A549 (cell line): ENCODE results near the gene DDIT3. TPM values are rescaled to one million over a fixed set of nuclear protein-coding genes. Genes with fewer than 3 reads are reported as not detected.

Experiments used
- ATAC-seq, 2 experiments: fragments of 200-7000 bp in 1 of 2; fragments of >200 bp in 1 of 2; cut with Nextera tagmentation in 1 of 2; cut with Tn5 transposase in 1 of 2; 3 replicates each; pipeline versions ENCODE4 v1.8.0 to v1.9.1; 2018 to 2020; ENCODE audit warnings: mild to moderate bottlenecking in 1 of 2, moderate library complexity in 1 of 2
- CTCF ChIA-PET: fragments of 300-600 bp; sonication (Branson Sonifier 250); formaldehyde crosslinking; extraction: SDS; loops from one replicate; lab custom pipeline; 2021; ENCODE audit warnings: antibody characterized with exemption, inconsistent platforms; lab: Yijun Ruan, JAX
- POLR2A ChIA-PET: fragments of 350-600 bp; formaldehyde crosslinking; extraction: SDS; loops from one replicate; lab custom pipeline; 2021; ENCODE audit warnings: antibody characterized with exemption, inconsistent platforms; lab: Yijun Ruan, JAX
- DNase-seq, 2 experiments: peaks; one replicate each; pipeline versions ENCODE4 v3.0.0 to v3.0.0-alpha.2; 2011 to 2016; ENCODE audit warnings: low read depth in 1 of 2, low spot score in 1 of 2
- FAIRE-seq: peaks from 2 replicates; lab custom pipeline; 2011; peaks lifted over from hg19 to GRCh38; lab: Jason Lieb, UNC
- H3K27ac ChIP-seq, 2 experiments: fragments of >200 bp; sonication (Bioruptor Twin); formaldehyde crosslinking; 3 replicates each; pipeline ENCODE4 v1.5.1; 2016 to 2017
- H3K4me1 ChIP-seq: fragments of >200 bp; sonication (Bioruptor Twin); formaldehyde crosslinking; 3 replicates; pipeline ENCODE4 v1.6.1; 2016
- H3K4me2 ChIP-seq: fragments of >200 bp; sonication (Bioruptor Twin); formaldehyde crosslinking; 3 replicates; pipeline ENCODE4 v1.6.1; 2016
- H3K4me3 ChIP-seq: fragments of >200 bp; sonication (Bioruptor Twin); formaldehyde crosslinking; 3 replicates; pipeline ENCODE4 v1.5.1; 2016
- H3K9me3 ChIP-seq: fragments of >200 bp; sonication (Bioruptor Twin); formaldehyde crosslinking; 3 replicates; pipeline ENCODE4 v1.6.1; 2016
- BHLHE40 ChIP-seq: IDR thresholded peaks from 2 replicates; pipeline ENCODE4 v1.6.1; 2012; ENCODE audit warnings: low read depth, low read length, inconsistent platforms
- CBX2 ChIP-seq: fragments of 200-600 bp; sonication (generic); IDR thresholded peaks from 2 replicates; pipeline ENCODE4 v1.6.1; 2016; ENCODE audit warnings: low read depth, mild to moderate bottlenecking, borderline replicate concordance
- CBX8 ChIP-seq: fragments of 200-600 bp; sonication (generic); IDR thresholded peaks from 2 replicates; pipeline ENCODE4 v1.6.1; 2016
- CEBPB ChIP-seq, 2 experiments: fragments of >200 bp in 1 of 2; sonication (Bioruptor Twin) in 1 of 2; formaldehyde crosslinking in 1 of 2; IDR thresholded peaks; 2 replicates each; pipeline ENCODE4 v1.6.1; 2012 to 2016
- CHD2 ChIP-seq: fragments of 150-350 bp; IDR thresholded peaks from 2 replicates; pipeline ENCODE4 v1.6.1; 2014; ENCODE audit warnings: low read length; ENCODE audit not compliant: partially characterized antibody
- CHD4 ChIP-seq: fragments of 200-600 bp; sonication (generic); IDR thresholded peaks from 2 replicates; pipeline ENCODE4 v1.6.1; 2016; ENCODE audit warnings: antibody characterized with exemption, mild to moderate bottlenecking, borderline replicate concordance
- EP300 ChIP-seq, 2 experiments: fragments of >200 bp; sonication (Bioruptor Twin); formaldehyde crosslinking; IDR thresholded peaks; 2 replicates in 1 of 2; 3 replicates in 1 of 2; pipeline ENCODE4 v1.6.1; 2016 to 2017
- FOXS1 ChIP-seq: fragments of 250-450 bp; sonication (Bioruptor Pico); IDR thresholded peaks from 2 replicates; pipeline ENCODE4 v1.5.0; 2020; ENCODE audit warnings: mild to moderate bottlenecking, moderate library complexity
- HOXB13 ChIP-seq: fragments of 250-450 bp; sonication (Bioruptor Pico); IDR thresholded peaks from 2 replicates; pipeline ENCODE4 v1.5.0; 2020; ENCODE audit warnings: low read depth, mild to moderate bottlenecking, moderate library complexity
- HOXB5 ChIP-seq: fragments of 250-450 bp; sonication (Bioruptor Pico); IDR thresholded peaks from 2 replicates; pipeline ENCODE4 v1.5.0; 2020; ENCODE audit warnings: mild to moderate bottlenecking, moderate library complexity
- JUNB ChIP-seq: fragments of >200 bp; sonication (Bioruptor Twin); formaldehyde crosslinking; IDR thresholded peaks from 2 replicates; pipeline ENCODE4 v1.6.1; 2016
- KDM1A ChIP-seq: fragments of 200-600 bp; sonication (generic); IDR thresholded peaks from 2 replicates; pipeline ENCODE4 v1.6.1; 2016; ENCODE audit warnings: low read depth, mild to moderate bottlenecking
- MAFK ChIP-seq: fragments of 450-650 bp; IDR thresholded peaks from 2 replicates; pipeline ENCODE4 v1.6.1; 2014; ENCODE audit not compliant: partially characterized antibody
- NFE2L2 ChIP-seq: fragments of 150-350 bp; conservative IDR thresholded peaks from 2 replicates; pipeline ENCODE4 v1.6.1; 2014; ENCODE audit warnings: low read length
- RNF2 ChIP-seq: fragments of 200-600 bp; sonication (generic); IDR thresholded peaks from 2 replicates; pipeline ENCODE4 v1.6.1; 2016; ENCODE audit warnings: low read depth, mild to moderate bottlenecking, antibody characterized with exemption, moderate library complexity, borderline replicate concordance
- SREBF2 ChIP-seq: fragments of 450-650 bp; IDR thresholded peaks from 2 replicates; pipeline ENCODE4 v1.6.1; 2014; ENCODE audit warnings: mild to moderate bottlenecking, moderate library complexity
- ZFP36 ChIP-seq: fragments of 450-650 bp; IDR thresholded peaks from 2 replicates; pipeline ENCODE4 v1.6.1; 2014; ENCODE audit warnings: borderline replicate concordance; ENCODE audit not compliant: partially characterized antibody
- ZSCAN20 ChIP-seq: fragments of 250-450 bp; sonication (Bioruptor Pico); IDR thresholded peaks from 2 replicates; pipeline ENCODE4 v1.8.0; 2022; ENCODE audit warnings: mild to moderate bottlenecking, moderate library complexity
- WGBS: methylation state at CpG from one replicate; pipeline ENCODE4 v1.1.6; 2017; ENCODE audit errors: missing lambda C conversion rate; 5-methylcytosine and 5-hydroxymethylcytosine counted together
- polyA plus RNA-seq, 4 experiments: library from polyadenylated mRNA; depleted of rRNA in 3 of 4; stranded (reverse); fragments of >200 nt; fragmentation: RNase III in 1 of 4; extraction: RNeasy Plus Mini Kit Qiagen cat#74134 plus additional on column Dnase treatment in 1 of 4; gene quantifications; 2 replicates in 3 of 4; 3 replicates in 1 of 4; pipeline ENCODE4 v1.2.3, GENCODE V29; 2011 to 2017
- TF ChIP-seq, protein P1 (sequence below): fragments of >200 bp; sonication (Bioruptor Twin); formaldehyde crosslinking; IDR thresholded peaks from 2 replicates; pipeline ENCODE4 v1.6.1; 2016
- TF ChIP-seq, protein P2 (sequence below): fragments of 250-450 bp; sonication (Bioruptor Pico); IDR thresholded peaks from 2 replicates; pipeline ENCODE4 v1.5.0; 2021; ENCODE audit warnings: mild to moderate bottlenecking, moderate library complexity, borderline replicate concordance
- TF ChIP-seq, protein P3 (sequence below): IDR thresholded peaks from 2 replicates; pipeline ENCODE4 v1.6.1; 2012; ENCODE audit warnings: low read depth, borderline replicate concordance
- TF ChIP-seq, protein P4 (sequence below): fragments of 250-450 bp; sonication (Bioruptor Pico); IDR thresholded peaks from 2 replicates; pipeline ENCODE4 v1.5.0; 2020; ENCODE audit warnings: low read depth, mild to moderate bottlenecking, moderate library complexity
- TF ChIP-seq, protein P5 (sequence below): fragments of 200-600 bp; sonication (generic); IDR thresholded peaks from 2 replicates; pipeline ENCODE4 v1.6.1; 2016; ENCODE audit warnings: antibody characterized with exemption, mild to moderate bottlenecking, moderate library complexity

Gene DDIT3
- polyA plus RNA-seq, 2 of the 4 experiments (the other 2 are of a cell fraction): 16.0 to 93.0 TPM

DNA sequence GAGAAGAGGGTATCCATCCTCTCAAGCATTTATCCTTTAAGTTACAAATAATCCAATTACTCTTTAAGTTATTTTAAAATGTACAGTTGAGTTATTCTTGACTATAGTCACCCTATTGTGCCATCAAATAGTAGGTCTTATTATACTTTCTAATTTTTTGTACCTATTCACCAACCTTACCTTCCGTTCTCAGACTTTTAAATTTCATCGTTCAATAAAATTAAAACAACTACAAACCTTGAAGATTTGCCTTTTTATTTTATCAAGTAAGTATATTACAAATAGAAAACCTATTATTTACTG is 27.6 kb upstream of the DDIT3 start:
- Histone ChIP-seq H3K4me1 (peaks cover 28% of the 10 kb centered on the region), H3K4me2 (no peak overlapping the region; the same call in 2 of the 3 replicates), H3K9me3 (no peaks in the 10 kb centered on the region), H3K4me3 (no peak overlapping the region), H3K27ac (no peak overlapping the region; a peak in 1 of 6 replicates)
- ChIA-PET POLR2A (no interaction called here), CTCF (interaction anchor here (1.0 kb wide), 1 partner anchor 24 kb away, joined by 4 read pairs; no protein-coding TSS in a partner anchor)
- DNase-seq (no peak), FAIRE-seq (no peak), ATAC-seq (no peak)
- TF ChIP-seq CHD4 (no peak), SREBF2 (no peak), CBX2 (no peak), BHLHE40 (no peak), JUNB (no peak), ZSCAN20 (CRISPR knock-in tag) (no peak), HOXB5 (CRISPR knock-in tag) (no peak), ZFP36 (no peak)
- TF ChIP-seq, protein P1, sequence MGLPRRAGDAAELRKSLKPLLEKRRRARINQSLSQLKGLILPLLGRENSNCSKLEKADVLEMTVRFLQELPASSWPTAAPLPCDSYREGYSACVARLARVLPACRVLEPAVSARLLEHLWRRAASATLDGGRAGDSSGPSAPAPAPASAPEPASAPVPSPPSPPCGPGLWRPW: no peak
- WGBS: 92% methylated on average over 2 of the region's 2 CpGs

DNA sequence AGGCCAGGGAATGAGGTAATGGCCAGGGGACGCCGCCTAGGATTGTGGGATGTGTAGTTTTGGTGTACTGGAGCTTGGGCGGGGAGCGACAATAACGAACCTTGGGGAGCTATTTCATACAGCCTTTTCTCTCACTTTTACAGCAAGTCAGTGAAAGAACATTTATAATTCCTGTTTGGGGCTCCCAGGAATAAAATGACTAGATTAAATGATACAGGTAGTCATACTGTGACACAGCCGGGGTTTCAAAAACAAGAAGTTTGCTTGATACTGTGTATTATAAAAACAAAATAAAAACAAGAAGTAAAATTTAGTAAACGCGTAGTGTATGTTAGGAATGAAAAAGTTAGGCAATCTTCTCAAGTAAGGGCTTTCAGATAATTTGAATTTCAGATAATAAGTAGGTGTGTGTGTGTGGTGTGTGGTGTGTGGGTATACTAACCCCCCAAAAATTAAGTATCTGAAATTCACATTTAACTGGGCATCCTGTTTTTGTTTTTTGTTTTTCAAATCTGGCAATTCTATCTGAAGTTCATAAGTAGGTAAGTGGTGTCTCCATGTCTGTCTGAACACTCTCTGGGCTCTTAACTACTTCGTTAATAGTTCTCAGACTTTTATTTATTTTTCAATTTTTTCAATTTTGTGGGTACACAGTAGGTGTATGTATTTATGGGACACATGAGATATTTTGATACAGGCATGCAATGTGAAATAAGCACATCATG is 27.1 kb upstream of the DDIT3 start:
- Histone ChIP-seq H3K4me2 (peak overlapping the region; percentile 81), H3K4me1 (peaks cover 23% of the 10 kb centered on the region), H3K4me3 (peak overlapping the region; percentile 89), H3K9me3 (no peaks in the 10 kb centered on the region), H3K27ac (peak overlapping the region; percentile 30 to 55; a peak in 3 of 6 replicates)
- ChIA-PET POLR2A (interaction anchor here (1.0 kb wide), 1 partner anchor 10 kb away, joined by 4 read pairs; no protein-coding TSS in a partner anchor), CTCF (interaction anchor here (0.5 to 2.8 kb wide), 4 partner anchors 15 to 88 kb away, joined by 3 to 18 read pairs (median 5); partner anchors contain the start of genes DDIT3 and GLI1)
- FAIRE-seq: no peak
- no peak for DNase-seq
- WGBS: 10% methylated on average over 9 of the region's 9 CpGs
- no peak for ATAC-seq
- TF ChIP-seq KDM1A (no peak), HOXB13 (CRISPR knock-in tag) (no peak), MAFK (peak; percentile 3), CEBPB (IDR thresholded peaks at IDR 0.05) (peak in 1 of 2 experiments; percentile 31; a peak in 1 of 4 replicates)

DNA sequence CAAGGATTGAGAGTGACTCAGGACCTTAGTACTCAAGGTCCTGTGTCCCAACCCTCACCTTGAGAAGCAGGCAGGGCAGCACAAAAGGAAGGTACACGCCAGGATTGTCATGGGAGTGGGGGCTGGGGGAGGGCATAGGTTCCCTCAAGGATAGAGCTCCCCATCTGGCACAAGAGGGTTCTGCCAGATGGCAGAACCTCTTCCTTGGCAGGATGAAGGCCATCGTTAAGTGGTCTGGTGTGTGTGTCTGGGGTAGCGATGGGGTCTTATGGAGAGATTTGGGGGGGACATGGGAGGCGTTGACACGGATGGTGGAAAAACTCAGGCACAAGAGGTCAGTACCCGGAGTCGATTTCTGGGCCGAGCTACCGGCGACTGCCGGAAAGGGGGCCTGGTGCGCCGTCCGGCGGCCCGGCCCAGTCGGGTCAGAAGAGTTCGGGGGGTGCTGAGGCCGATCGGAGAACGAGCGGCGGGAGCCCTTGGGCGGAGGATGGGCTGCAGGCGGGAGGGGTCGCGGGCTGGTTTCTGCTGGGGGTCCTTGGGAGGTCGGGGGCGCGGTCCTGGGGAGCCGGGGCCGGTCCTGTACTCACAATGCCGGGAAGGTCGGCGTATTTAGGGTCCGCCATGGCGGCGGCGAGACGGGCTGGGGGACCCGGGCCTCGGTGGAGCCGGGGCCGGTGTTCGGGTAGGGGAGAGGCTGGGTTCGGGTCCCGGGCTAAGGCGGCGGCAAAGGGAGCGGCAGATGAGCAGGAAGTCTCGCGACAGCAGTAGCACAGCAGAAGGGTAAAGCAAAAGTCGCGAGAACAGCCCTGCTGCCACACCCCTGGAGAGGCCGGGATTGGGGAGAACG is 26.3 kb upstream of the DDIT3 start, which contains the start of gene DCTN2:
Gene DCTN2 (minus strand): TSS at position 755 of the 850 bp plus-strand sequence. CDS start 129 bp downstream, at position 626.
- 1% methylated on average over 50 of the region's 56 CpGs for WGBS
- peaks cover 20% of the 10 kb centered on the region for H3K4me1 ChIP-seq
- H3K9me3 ChIP-seq: no peaks in the 10 kb centered on the region
- FAIRE-seq (no peak), DNase-seq (peak; percentile 97 to 99), ATAC-seq (peak; percentile 94 to 98)
- H3K4me2 ChIP-seq: peak within 1 kb of the TSS; percentile 81
- ChIA-PET POLR2A (interaction anchor here (0.6 to 1.0 kb wide), 4 partner anchors 9 to 109 kb away, joined by 4 to 11 read pairs (median 4); no protein-coding TSS in a partner anchor), CTCF (interaction anchor here (1.2 to 2.8 kb wide), 7 partner anchors 11 to 88 kb away, joined by 3 to 18 read pairs (median 5); partner anchors contain the start of genes DDIT3 and GLI1)
- H3K4me3 ChIP-seq: peak within 1 kb of the TSS; percentile 89
- H3K27ac ChIP-seq: peak within 1 kb of the TSS; percentile 92 to 96
- TF ChIP-seq, protein P2, sequence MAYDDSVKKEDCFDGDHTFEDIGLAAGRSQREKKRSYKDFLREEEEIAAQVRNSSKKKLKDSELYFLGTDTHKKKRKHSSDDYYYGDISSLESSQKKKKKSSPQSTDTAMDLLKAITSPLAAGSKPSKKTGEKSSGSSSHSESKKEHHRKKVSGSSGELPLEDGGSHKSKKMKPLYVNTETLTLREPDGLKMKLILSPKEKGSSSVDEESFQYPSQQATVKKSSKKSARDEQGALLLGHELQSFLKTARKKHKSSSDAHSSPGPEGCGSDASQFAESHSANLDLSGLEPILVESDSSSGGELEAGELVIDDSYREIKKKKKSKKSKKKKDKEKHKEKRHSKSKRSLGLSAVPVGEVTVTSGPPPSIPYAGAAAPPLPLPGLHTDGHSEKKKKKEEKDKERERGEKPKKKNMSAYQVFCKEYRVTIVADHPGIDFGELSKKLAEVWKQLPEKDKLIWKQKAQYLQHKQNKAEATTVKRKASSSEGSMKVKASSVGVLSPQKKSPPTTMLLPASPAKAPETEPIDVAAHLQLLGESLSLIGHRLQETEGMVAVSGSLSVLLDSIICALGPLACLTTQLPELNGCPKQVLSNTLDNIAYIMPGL (CRISPR knock-in tag): 0 out of 2 replicates have a peak, but pooled peaks have one; percentile 16
- TF ChIP-seq CBX8 (no peak), NFE2L2 (no peak), CHD2 (peak; percentile 97), EP300 (IDR thresholded peaks at IDR 0.05) (no peak), FOXS1 (CRISPR knock-in tag) (no peak), RNF2 (no peak)
- TF ChIP-seq, protein P3, sequence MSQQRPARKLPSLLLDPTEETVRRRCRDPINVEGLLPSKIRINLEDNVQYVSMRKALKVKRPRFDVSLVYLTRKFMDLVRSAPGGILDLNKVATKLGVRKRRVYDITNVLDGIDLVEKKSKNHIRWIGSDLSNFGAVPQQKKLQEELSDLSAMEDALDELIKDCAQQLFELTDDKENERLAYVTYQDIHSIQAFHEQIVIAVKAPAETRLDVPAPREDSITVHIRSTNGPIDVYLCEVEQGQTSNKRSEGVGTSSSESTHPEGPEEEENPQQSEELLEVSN: no peak
- TF ChIP-seq, protein P4, sequence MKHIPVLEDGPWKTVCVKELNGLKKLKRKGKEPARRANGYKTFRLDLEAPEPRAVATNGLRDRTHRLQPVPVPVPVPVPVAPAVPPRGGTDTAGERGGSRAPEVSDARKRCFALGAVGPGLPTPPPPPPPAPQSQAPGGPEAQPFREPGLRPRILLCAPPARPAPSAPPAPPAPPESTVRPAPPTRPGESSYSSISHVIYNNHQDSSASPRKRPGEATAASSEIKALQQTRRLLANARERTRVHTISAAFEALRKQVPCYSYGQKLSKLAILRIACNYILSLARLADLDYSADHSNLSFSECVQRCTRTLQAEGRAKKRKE (CRISPR knock-in tag): no peak
- TF ChIP-seq, protein P5, sequence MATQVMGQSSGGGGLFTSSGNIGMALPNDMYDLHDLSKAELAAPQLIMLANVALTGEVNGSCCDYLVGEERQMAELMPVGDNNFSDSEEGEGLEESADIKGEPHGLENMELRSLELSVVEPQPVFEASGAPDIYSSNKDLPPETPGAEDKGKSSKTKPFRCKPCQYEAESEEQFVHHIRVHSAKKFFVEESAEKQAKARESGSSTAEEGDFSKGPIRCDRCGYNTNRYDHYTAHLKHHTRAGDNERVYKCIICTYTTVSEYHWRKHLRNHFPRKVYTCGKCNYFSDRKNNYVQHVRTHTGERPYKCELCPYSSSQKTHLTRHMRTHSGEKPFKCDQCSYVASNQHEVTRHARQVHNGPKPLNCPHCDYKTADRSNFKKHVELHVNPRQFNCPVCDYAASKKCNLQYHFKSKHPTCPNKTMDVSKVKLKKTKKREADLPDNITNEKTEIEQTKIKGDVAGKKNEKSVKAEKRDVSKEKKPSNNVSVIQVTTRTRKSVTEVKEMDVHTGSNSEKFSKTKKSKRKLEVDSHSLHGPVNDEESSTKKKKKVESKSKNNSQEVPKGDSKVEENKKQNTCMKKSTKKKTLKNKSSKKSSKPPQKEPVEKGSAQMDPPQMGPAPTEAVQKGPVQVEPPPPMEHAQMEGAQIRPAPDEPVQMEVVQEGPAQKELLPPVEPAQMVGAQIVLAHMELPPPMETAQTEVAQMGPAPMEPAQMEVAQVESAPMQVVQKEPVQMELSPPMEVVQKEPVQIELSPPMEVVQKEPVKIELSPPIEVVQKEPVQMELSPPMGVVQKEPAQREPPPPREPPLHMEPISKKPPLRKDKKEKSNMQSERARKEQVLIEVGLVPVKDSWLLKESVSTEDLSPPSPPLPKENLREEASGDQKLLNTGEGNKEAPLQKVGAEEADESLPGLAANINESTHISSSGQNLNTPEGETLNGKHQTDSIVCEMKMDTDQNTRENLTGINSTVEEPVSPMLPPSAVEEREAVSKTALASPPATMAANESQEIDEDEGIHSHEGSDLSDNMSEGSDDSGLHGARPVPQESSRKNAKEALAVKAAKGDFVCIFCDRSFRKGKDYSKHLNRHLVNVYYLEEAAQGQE: peak; percentile 96
